Measurements from ENCODE around the gene CACNA1D.
"Not testable (repeated sequence)": the region's sequence is repeated elsewhere in the genome, so short reads cannot be mapped to it uniquely, and the experiment has no call there.

CACNA1D gene

GRCh38 chr3:53493963-53494791 lies at the start of gene CACNA1D:
Gene CACNA1D (plus strand): TSS chr3:53494611. CDS start chr3:53495167, 556 bp downstream.
- peak; percentile 10 for DNase-seq

DNA sequence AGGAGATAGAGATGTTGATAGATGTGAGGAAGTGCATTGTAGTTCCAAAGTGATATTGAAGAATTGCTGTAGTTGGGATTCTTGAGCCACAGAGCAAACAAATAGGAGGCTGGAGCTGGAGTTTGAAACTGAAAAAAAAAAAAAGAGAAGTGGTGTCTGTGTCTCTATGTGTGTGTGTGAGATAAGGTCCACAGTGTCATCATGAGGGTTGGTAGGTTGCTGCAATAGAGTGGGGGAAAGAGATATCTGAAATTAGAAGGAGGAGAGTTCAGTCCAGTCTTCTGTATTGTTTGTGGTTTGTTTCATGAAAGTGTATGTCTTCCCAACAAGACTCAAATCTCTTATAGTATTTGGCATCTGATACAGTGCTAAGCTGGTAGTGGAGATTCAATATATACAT lies 37.3 kb upstream of the CACNA1D start:
- DNase-seq: no peak

DNA sequence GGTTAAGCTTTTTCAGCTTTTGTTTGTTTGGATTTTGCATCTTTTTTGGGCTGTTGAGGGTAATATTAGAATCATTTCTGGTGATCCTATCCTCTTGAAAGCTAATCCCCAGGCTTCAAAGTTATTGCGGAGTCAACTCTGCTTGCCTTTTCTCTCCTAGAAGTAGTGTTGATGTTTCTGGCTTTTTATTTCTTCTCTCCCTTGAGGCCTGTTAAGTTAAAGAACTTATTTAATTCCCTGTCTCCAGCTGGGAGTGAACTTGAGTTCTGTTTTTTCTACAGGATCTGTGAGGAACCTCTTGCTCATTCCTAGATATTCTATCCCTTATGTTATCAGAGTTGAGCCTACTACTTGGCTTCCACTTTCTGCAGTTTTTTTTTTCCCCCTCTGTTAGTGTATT lies 34.1 kb upstream of the CACNA1D start:
- no peak for DNase-seq

DNA sequence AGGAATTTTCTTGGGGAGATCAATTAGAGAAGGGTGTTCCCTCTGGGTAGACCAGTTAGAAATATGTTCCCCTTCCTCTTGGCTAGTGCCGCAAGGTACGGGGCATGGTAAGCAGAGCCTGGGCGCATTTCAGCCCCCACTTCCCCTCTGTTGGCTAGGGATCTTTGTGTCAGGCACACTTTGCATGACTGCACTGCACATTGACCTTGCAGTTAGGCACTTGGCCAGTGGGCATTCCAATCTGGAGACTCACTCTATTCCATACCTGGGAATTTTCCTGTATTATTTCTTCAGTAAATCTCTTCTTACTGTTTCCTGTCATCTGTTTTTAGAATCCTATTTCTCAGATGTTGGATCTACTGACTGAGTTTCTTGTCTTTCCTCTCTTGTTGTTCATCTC lies 30.0 kb upstream of the CACNA1D start:
- no peak for DNase-seq

GRCh38 chr3:53469758-53470157 lies 24.7 kb upstream of the CACNA1D start:
- DNase-seq: not testable (repeated sequence)

DNA sequence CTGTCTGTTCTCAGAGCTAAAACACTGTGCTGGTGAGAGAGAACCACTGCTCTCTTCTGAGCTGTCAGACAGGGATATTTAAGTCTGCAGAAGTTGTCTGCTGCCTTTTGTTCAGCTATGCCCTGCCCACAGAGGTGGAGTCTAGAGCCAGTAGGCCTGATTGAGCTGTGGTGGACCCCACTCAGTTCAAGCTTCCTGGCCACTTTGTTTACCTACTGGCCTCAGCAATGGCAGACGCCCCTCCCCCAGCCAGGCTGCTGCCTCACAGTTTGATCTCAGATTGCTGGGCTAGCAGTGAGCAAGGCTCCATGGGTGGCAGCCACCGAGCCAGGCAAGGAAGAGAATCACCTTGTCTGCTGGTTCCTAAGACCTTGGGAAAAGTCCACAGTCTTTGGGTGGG lies 21.0 kb upstream of the CACNA1D start:
- DNase-seq: no peak

- DNase-seq: not testable (repeated sequence)
Observed at GRCh38 chr3:53476372-53476771, 18.0 kb upstream of the CACNA1D start.

GRCh38 chr3:53477689-53478088 lies 16.7 kb upstream of the CACNA1D start:
- not testable (repeated sequence) for DNase-seq

DNA sequence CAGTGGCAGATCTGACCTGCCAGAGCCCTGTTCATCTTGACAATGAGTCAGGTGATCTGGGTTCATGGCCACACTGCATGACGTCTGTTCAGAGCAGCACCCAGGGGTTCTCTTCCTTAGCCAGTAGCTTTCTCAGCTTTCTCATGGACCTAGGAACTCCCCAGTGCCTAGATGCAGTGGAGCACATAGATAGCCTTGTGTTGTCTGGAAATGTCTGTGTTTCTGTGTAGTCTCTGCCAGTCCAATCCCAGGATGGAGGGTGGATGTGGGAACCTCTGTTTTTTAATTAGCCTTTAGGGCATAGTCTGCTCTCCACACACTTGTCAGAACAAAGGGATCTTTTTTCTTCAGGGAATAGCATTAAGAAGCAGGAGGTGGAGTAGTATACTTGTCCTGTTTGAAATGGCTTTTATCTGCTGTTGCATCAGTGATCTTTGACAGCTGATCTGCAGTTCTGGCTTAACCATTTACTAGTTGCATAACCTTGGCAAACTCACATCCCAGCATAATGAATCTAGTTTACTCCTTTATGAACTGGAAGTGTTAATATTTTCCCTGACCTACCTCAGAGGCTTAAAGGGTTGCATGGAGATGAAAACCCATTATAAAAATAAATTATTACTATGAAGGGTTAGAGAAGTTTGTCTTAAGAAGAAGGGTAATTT lies 16.1 kb upstream of the CACNA1D start:
- DNase-seq: no peak

DNA sequence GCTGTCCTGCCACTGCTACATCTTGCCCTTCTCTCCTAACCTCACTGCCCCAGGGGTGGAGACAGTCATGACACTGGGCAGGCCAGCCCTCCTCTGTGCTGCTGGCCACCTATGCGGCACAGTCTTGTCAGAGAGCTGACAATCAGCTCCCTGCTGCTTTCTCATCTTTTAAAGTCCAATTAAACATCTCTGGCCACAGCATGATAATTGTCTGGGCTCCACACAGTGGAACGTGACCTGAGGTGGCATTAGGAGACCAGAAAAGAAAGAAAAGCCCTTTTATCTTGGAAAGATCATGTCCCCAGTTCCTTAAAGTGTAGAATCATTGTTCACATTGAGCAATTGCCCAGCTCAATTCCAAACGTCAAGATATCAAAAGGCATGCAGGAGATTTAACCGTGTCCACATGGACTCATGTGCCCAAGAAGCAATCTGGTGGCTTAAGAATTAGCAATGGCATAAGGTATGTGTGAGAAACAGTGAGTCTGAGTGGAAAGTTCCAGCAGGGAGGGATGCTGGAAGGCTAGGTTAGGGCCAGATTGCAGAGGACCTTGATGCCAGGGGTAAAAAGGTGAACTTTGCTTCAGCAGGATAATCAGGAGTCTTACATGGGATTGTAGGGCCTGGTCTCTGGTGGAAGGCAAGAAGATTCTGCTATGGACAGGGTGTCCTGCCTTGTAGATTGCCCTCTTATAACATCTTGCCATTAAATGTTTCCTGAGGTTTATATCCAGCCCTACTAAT lies 15.3 kb upstream of the CACNA1D start:
- no peak for DNase-seq

GRCh38 chr3:53482227-53482626 lies 12.2 kb upstream of the CACNA1D start:
- no peak for DNase-seq

DNA sequence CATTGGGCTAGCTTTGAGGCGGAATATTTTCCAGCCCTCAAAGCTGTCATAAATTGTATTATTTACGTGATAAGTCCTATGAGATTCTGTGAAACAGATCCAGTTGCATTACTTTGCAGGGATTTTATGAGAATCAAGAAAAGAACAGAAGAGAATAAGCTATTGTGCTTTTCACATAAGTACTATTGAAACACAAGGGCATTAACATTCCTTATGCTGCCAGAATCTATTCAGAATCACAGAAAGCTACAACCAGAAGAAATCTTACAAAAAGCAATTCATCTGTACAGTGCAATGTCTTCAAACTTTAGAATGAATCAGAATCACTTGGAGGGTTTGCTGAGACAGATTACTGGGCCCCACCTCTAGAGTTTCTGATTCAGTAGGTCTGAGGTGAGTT lies 10.6 kb upstream of the CACNA1D start:
- DNase-seq: no peak

DNA sequence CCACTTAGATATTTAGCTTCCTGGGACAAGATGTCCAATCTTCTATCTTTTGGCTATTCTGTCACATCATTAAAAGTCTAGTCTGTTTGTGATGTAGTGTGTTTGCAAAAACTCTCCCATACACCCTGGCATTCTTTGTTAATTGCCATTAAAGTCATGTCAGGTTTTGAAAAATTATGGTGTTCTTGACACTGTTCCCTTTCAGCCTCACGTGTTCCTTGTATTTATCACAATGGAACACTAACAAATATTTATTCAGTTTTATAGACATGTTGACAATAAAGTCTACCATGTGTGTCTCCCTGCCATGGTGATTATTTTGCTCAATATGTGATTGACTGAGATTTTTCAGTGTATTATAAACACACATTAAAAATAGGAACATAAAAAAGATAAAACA lies 9.4 kb upstream of the CACNA1D start:
- DNase-seq: no peak

DNA sequence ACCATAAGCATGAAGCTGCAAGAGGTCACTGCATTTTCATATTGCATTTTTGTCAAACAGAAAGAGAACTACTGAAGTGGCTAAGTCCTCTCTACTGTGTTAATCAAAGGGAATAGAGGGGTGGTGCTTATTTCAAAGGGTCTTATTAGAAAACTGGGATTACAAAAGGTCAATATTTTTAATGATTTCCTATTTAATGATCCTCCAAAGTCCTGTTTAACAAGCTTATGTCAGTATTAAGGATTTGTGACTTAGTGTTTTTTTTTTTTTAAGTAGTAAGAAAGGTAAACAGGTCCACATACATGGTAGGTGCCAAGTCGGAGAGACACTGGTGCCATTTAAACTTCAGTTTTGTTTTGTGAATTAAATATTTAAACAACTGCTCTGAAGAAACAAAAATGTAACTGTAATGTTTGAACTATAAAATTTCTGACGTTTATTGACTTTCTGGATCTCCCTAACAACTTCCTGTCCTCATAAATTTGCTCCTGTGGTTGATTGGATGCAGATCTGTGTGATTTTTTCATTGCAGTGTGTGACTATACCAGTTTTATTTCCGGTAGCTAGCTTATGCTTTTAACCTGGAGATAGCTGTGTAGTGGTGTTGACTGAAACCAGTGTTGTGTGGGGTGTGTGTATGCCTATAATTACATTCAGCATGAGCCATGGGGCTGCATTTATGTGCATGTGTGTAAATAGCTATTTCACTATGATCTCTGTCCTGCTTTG lies 8.6 kb upstream of the CACNA1D start:
- no peak for DNase-seq

DNA sequence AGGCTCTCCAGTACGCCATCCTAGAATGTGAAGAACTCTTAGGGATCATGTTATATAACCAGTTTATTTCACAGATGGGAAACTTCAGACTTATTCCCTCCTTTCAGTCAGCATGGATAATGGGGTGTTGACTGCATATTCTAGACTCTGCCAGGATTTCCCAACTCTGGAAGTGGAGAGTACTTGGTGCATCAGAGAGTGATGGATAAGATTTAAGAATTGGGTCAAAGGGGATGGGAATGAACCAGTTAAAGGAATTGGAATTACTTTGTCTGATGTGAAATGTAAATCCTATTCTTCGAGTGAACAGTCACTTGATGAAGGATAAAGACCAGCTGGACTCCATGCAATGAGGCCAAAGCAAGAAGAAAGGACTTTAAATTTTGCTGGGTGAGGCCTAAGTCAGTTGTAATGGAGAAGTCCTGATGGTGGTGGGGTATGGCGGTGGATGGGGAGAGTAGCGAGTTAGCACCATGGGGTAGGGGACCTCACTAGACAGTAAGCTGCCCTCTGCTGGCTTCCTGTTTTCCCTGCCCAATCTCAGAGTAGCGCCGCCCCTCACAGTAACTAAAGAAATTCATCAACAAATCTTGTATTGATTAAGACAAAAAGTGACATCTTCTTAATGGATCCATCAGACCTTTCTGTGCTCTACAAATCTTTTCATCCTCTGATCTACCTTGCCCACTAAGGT lies 7.3 kb upstream of the CACNA1D start:
- DNase-seq: no peak

DNA sequence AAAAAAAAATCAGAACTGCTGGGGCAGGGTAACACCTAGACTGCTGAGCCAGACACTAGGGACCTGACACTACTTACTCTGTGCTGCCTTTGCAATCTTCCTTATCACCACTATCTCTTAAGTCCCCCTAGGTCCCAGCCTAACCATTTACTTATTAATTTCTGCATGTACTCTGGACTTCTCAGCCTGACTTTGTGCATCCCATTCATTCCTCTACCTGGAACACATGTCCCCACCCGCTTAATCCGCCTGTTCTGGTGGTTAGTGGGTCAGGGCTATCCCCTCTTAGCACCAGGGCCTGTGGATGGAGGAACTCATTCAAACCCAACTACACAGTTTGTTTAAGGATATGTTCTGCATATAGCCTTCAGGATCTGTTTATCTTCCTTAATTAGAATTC lies 5.0 kb upstream of the CACNA1D start:
- DNase-seq: no peak

- DNase-seq: no peak
Observed at GRCh38 chr3:53489787-53490458, 4.5 kb upstream of the CACNA1D start.

DNA sequence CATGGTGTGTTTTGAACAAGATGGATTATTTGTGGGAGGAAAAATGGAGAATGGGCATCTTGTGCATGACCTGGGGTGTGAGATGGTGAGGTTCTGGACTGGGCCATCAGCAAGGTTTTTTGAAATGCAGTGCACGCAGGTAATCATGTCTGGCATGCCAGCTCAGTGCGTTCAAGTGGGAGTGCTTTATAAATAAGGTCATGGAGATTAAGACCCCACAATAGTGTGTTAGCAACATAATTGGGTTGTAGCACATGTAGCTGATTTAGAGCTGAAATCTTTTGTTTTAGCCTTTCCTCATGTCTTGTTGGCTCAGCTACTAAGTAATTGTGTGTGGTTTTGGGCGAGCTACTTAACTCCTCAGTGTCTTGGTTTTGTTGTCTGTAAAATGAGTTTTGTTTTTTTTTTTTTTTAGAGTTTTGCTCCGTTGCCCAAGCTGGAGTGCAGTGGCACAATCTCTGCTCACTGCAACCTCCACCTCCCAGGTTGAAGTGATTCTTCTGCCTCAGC lies 3.9 kb upstream of the CACNA1D start:
- no peak for DNase-seq

GRCh38 chr3:53491276-53491675 lies 3.1 kb upstream of the CACNA1D start:
- no peak for DNase-seq

DNA sequence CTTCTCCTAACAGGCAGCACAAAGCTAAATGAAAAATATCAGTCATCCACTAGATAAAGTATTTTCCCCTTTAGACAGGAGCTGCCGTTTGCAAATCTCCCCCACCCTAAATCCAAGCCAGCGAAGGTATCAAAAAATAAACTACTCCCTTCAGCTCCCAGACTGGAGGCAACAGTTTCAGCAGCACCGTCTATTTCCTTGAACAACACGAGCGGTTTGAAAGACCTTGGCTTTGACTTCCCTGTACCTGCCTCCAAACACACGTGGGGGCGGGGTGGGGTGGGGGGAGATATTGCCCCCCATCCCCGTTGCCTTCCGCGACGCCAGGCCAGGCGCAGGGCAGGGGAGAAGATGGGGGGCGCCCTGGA lies 832 bp upstream of the CACNA1D start:
- DNase-seq: no peak

- no peak for DNase-seq
Observed at GRCh38 chr3:53495146-53495519, 722 bp downstream of the CACNA1D start.

All from activated naive CD4-positive, alpha-beta T cell treated with Interleukin-2 at 50 U/mL for 16 hours (primary cell).